HG03135 (cell line): Measurements from ENCODE around the gene CDIPT.
"Not testable (repeated sequence)": the region's sequence is repeated elsewhere in the genome, so short reads cannot be mapped to it uniquely, and the experiment has no call there.

Source experiments
- ATAC-seq: cut with Tn5 transposase; IDR thresholded peaks from one replicate; pipeline ENCODE4 v1.9.1; 2021; ENCODE audit warnings: mild to moderate bottlenecking, moderate library complexity; ENCODE audit not compliant: unreplicated experiment

Gene CDIPT

DNA sequence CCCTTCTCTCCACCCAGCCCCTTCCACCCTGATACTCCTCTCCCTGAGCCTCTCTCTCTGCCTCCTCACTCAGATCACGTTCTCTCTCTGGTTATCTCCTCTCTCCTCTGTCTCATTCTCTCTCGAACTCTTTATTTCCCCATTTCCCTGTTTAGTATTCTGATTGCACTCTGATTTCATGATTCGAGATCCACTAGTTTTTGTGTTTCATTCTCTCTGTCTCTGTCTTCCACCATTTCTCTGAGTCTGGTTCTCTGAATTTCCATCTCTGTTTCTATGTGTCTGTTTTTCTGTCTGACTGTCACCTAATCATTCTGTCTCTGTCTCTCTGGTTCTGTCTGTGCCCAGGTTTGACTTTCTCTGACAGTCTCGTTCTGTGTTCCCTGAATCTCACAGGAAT lies 34.3 kb upstream of the CDIPT start:
- ATAC-seq, result no peak

DNA sequence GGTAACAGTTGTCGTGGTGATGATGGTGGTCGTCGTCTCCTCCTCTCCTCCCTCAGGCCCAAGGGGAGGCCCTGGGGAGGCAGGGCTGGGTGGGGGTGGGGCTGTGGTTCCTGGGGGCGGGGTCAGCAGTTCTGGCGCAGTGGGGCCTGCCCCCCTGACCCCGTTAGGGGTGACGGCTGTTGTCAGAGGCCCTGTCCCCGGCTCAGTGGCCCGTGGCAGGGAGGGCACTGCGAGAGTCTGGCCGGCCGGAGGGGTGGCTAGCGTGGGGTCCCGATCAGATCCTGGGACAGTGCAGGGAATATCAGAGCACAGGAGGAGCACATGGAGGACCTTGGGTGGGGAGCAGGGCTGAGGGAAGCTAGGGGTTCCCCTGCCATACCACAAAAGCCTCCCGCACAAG lies 33.8 kb upstream of the CDIPT start:
- ATAC-seq, result no peak

DNA sequence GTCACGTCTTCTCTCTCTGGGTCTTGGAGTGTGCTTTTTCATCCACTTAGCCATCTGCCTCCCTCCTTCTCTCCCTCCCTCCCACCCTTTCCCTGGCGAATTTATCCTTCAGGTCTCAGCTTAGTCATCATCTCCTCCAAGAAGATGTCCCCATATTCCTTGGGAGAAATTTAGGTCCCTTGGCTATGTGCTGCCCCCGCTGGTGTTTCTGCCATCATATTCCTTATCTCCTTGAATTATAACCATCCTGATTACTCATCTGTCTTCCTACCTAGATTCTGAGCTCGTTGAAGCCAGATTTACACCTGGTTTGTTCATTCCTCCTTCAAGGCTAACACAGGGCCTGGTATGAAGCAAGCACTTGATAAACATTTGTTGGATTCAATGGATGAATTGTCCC lies 31.3 kb upstream of the CDIPT start:
- ATAC-seq, result no peak

DNA sequence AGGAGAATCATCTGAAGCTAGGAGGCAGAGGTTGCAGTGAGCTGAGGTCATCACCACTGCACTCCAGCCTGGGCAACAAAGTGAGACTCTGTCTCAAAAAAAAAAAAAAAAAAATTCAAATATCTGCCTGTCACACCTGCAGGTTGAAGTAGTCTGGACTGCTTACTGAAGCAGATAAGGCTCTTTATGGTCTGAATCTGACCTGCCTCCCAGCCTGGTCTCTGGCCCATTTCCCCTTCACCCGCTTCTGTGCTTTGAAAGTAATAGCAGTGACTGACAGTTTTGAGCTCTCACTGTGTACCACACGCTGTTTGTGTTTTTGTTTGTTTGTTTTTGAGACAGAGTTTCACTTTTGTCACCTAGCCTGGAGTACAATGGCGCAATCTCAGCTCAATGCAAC lies 30.5 kb upstream of the CDIPT start:
- ATAC-seq, result no peak

DNA sequence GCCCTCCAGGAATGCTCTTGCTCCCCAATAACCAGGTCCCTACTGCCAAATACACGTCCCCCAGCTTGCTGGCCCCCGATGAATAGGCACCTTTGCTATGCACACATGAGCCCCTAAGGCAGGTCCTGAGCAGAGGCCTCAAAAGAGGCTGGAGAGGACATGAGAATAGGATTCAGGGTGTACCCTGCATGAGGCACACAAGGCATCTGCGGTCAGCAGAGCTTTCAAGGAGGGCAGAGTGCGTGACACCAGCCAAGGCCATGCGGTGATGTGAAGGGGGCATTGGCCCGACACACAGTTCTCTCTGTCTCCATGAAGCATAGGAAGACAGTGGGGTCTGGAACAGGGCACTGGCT lies 29.4 kb upstream of the CDIPT start:
- no peak for ATAC-seq

DNA sequence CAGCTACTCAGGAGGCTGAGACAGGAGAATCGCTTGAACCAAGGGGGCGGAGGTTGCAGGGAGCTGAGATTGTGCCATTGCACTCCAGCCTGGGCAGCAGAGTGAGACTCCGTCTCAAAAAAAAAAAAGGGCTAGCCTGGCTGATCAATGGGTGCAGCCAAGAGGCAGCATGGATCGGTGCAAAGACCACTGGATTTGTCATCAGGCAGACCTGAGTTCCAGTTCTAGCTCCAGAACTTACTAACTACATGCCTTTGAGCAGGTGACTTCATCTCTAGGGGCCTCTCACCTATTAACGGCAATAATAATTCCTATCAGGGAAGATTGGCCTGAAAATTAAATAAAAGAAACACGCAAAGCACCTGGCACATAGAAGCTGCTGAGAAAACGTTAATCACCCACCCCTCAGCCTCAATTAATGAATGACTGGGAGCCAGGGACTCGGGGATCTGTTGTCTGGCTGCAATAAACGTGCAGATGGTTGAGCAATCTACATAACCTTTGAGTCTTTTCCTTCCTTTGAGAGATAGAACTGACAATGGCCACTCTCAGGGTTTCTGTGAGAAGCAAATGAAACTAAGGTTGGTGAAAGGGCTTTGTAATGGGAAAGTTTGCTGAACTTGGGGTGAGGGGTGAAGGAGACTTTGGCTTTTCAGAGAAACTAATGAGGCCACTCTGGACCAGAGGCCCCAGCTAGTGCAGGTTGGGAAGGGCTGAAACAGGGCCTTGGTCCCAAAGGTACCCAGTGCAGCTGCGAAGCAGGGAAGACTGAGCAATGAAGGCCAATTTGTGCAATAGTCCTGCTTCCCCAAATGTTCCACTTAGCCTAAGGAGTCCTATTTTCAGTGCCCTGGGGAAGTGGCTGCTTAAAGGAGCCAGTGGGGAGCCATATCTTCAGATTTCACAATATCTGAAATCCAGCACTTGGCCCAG lies 28.8 kb upstream of the CDIPT start:
- no peak for ATAC-seq

DNA sequence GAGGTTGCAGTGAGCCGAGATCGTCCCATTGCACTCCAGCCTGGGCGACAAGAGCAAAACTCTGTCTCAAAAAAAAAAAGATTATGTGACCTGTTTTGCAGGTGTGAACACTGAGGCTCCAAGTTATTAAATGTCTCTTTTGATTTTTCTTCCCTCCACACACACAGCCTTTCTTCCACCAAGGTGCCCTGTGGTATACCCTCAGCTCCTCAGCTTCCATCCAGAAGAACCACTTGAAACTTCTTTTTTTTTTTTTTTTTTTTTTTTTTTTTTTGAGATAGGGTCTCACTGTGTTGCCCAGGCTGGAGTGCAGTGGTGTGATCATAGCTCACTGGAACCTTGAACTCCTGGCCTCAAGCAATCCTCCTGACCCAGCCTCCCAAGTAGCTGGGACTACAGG lies 26.3 kb upstream of the CDIPT start:
- not testable (repeated sequence) for ATAC-seq

DNA sequence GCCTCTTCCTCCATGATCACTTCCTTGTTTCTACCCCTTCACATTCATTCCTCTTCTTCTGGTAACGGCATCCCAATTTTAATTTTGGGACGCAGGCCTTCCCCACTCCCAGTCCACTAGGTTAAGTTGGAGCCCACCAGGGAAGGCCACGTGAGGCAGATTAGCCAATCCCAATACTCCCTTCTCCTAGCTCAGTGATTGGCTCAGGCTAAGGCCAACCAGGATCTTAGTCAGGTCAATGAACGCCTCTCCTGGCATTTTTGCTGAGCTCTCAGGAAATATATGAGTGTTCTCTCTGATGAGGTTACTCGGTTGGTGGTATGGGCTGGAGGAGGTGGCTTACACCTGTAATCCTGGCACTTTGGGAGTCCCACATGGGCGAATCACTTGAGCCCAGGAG lies 21.0 kb upstream of the CDIPT start:
- ATAC-seq, result no peak

DNA sequence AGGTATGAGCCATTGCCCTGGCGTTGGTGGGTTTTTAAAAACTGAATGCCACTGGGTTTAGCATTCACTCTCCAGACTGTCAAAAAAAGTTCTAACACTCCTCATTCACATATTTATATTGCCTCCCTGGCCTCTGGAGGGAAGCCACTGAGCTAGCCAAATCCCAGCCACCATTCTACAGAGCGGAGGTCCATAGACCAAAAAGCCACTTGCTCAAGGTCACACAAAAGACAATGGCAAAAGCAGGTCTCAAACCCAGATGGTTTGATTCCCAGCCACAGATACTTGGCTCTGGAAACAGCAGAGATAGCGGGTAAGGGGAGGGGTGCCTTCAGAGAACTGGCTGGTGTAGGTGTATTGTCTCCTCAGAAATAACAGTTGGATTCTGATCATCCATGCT lies 18.0 kb upstream of the CDIPT start:
- no peak for ATAC-seq

DNA sequence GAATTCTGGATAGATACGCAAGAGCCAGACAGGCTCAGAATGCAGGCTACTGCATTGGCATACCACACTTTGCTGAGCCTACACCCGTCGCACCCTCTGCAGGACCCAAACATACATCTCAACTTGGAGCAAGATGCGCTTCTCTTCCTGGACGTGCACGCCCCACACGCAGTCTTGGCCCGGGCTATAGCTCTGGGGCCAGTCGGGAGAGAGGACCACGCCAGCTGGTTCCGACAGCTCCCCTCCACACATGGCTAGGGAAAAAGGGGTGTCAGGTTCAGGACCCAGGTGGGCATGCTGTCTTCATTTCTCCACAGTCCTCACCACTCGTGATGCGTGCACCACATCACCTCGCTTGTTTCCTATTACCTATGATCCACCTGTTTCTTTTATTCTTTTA lies 15.1 kb upstream of the CDIPT start:
- no peak for ATAC-seq

DNA sequence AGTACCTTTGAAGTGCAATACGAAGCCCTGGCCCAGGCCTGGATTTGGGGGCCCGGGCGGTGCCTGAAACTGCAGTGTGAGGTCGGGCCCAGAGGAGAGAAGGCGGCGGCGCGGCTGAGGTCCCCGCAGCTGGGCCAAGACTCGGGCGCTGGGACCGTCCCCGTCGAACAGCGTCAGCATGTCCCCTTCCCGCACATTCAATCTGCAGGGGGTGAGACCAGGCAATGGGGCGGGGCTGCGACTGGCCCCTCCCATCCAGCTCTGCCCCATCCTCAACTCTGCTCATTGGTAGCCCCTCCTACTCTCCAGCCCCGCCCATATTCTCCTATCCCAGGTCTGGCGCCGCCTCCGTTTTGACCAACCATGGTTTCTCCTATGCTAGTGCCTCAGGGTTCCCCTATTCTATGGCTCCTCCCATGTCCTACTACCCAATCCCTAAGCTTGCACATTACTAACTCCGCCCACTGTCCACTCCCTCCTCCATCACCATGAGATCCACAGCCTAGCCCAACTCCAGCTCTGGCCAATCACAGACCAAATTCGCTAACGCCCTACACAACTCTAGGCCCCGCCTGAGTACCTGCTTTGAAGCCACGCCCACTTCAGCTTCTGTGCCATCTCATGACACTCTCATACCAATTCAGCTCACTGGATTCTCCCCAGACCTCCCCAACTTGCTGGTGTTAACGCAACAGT lies 14.4 kb upstream of the CDIPT start:
- no peak for ATAC-seq

DNA sequence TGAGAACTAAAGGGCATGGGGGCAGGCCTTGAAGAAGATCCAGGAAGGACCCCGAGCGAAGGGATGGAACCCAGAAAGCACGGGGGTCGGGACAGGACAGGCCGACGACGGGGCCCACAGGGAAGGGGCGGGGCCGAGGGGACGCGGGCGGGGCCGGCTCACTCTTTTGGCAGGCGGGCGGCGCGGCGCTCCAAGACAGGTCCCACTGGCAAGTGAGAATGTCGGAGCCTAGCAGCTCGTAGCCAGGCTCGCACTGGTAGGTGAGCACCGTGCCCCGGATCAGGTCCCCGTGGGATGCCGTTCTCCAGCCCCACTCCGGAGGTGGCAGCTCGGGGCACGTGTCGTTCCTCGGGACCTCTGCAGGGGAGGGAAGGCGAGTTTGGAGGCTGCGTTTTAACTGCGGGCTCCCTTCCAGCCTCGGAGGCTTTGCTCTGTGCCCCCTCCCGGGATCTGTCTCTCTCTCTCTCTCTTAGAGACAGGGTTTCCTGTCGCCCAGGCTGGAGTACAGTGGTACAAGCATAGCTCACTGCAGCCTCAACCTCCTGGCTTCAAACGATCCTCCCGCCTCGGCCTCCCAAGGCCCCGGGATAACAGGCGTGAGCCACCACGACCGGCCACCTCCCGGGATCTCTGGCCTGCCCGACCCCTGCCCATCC lies 13.7 kb upstream of the CDIPT start:
- ATAC-seq, result no peak

DNA sequence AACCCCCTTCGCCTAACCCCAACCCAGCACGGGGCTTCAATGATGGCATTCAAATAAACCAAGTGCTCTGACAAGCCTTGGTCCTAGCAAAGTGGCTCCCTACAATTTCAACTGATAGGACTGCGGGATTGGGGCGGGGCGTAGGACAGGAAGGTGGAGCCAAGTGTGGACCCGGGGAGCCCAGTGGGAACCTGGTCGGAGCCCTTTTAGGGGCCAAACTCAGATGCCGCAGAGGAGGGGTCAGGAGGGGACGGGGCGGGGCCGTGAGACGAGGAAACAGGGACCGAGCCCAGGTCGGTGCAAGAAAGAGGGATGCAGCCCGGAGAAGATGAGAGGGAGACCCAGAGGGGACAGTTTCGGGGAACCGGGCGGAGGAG lies 13.2 kb upstream of the CDIPT start:
- no peak for ATAC-seq

DNA sequence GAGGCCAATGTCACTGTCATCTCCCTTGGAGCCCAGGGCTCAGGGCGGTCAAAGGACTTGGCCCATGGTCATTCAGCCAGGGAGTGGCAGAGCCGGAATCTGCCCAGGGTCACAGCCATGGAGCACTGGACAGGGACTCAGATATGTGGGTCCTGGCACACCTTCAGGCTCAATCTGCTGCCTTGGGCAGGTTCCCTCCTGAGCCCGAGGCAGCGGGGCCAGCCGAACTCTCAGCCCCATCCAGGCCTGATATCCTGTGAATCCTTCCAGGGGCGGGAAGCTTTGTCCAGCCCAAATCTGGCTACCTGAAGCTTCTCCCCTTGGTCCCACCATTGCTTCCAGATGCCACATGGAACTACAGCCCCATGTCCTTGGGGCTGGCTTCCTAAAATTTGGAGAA lies 12.2 kb upstream of the CDIPT start:
- no peak for ATAC-seq

DNA sequence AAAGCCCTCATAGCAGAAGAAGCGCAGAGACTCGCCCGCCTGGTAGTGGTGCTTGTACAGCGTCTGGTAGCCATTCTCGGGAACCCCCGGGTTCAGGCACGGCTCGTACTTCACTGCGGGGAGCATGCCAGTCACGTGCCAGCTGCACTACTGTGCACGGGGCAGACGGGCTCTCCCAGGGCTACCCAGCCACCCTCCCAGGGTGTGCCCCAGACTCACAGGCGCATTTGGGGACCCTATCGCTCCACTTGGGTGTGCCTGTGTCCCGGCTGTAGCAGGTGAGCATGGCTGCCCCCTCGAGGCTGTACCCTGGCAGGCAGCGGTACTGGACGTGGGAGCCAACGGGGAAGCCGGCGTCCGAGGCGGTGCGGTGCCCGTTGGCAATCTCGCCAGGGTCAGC lies 10.3 kb upstream of the CDIPT start:
- ATAC-seq, result no peak

DNA sequence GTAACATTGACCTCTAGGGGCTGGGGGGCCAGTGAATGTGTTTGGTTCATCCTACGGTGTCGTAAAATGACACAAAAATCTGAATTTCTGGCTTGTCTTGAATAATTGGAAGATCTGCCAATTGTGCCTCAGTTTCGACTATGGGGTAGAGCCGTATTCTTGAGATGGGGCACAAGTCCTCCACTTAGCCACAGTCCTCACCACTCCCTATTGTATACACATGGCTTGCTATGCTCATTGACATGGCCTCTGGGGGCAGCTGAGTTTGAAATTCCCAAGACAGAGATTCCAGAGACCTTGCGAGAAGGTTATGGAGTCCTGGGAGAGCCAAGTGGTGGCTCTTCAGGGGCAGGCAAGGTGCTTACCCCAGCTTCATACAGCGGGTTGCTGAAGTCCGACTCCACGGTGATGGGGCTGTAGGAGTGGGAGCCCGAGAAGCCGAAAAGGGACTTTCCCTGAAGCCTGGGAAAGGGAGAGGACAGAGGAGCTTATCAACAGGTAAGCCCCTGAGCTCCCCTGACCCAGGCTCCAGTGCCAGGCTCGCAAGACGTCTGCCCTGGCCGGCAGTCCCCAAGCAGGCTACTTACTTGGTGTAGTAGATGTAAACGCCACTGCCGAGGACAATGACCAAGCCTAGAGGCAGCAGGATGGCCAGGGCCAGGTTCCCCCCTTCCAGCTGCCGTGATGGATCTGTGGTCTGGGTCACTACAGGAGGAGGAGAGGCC lies 9.0 kb upstream of the CDIPT start:
- ATAC-seq, result no peak

DNA sequence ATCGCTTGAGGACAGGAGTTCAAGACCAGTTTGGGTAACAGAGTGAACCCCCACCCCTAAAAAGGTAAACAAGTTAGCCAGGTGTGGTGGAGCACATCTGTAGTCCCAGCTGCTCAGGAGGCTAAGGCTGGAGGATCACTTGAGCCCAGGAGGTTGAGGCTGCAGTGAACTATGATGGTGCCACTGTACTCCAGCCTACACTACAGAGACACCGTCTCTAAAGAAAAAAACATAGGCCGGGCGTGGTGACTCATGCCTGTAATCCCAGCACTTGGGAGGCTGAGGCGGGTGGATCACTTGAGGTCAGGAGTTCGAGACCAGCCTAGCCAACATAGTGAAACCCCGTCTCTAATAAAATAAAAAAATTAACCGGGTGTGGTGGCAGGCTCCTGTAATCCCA lies 6.0 kb upstream of the CDIPT start:
- not testable (repeated sequence) for ATAC-seq

DNA sequence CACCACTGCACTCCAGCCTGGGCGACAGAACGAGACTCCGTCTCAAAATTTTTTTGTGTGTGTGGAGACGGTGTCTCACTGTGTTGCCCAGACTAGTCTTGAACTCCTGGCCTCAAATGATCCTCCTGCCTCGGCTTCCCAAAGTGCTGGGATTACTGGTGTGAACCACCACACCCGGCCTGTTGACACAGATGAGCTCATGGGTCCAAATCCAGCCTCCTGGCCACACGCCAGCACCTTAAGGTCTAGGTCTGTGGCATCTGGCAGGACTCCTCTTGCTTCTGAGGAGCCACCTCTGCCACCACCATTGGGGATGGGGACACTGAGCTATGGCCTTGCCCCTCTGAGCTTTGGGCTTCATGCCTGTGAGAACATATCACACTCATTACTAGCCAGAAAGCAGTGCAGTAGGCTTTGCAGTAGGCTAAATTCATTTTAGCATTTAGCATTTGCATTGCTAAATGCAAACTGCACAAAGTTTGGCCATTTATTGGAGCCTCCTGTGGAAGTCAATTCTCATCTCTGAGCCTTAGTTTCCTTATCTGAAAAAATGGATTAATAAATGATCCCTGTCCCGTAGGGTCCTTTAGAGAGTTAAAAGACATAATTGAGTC lies 5.5 kb upstream of the CDIPT start:
- ATAC-seq, result no peak

DNA sequence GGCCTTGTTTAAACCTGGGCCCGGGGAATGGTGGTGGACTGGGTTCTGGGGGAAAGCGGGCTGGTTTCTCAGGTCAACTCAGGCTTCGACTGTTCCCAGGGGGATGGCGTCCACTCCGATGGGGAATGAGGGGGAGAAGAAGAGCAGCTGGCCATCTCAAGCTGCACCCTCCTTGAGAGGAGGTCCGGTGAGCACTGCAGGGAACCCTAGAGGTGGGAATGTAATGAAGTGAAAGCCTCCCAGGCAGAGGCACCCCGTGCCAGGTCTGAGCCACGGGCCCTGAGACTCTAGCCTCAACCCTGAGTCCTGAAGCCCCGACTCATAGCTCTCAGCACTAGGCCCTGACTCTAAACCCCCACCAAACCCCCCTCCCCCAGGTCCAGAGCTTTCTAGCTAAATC lies 1.2 kb upstream of the CDIPT start:
- no peak for ATAC-seq

DNA sequence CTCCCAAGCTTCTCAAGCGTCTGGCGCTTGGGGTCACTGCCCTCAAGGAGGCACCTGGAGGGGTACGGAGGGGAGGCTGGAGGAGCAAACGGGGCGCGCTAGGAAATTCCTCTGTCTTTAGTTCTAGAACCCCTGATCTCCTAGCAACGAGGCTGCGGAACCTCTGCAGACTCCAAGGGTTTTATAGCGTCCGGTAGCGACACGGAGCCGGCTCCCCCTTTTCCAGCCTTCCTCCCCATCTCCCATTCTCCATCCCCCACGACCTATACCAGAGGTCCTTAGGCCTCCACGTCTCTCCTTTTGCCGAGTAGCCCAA lies 601 bp upstream of the CDIPT start:
- no peak for ATAC-seq

DNA sequence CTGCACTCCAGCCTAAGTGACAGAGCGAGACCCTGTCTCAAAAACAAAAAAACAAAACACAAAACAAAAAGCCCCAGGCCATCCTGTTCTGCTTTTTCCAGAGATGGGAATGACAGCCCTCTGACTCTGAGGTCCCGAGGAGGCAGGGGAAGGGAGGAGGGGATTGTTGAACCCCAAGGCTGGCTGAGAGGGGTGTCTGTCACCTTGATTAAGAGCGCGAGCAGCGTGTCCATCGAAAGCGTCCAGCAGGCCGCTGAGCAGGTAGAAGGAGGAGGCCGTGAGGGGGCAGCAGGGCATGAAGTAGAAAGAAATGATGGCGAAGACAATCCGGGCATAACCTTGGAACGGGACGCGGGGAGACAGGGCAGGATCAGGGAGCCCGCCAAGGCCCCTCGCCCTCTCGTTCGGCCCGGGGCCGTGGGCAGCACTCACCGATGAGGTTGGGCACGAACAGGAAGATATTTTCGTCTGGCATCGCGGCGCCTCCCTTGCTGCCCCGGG lies 593 bp downstream of the CDIPT start:
- ATAC-seq, result peak; percentile 5
